ENCODE data around the gene CIART.
"Not testable (repeated sequence)": the region's sequence is repeated elsewhere in the genome, so short reads cannot be mapped to it uniquely, and the experiment has no call there.

Gene CIART

DNA sequence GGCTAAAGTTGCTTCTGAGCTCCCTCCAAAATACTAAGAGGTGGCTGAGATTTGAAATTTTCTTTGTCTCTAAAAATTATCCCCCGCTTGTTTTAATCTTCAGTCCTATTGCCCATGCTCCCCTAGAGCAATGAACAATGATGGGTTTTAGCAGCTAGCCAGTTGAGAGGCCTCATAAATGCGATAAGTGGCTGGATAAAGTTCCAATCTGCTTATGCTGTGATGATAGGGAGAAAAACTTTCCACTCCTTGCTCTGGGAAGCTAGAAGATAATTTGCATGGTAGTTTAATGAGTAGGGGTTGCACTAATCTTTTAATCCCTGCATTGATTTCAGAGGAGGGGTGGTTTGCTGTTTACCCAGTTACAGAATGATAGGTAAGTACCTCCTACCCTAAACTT is 29.4 kb downstream of the CIART start:
- DNase-seq: no peak

DNA sequence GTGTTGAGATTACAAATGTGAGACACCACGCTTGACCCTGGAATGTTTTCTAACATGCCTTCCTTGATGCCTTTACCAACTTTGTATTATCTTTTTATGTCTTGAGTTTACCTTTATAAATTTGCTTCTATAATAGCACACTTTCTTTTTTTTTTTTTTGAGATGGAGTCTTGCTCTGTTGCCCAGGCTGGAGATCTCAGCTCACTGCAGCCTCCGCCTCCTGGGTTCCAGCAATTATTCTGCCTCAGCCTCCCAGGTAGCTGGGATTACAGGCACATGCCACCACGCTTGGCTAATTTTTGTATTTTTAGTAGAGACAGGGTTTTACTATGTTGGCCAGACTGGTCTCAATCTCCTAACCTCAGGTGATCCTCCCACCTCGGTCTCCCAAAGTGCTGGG is 32.3 kb downstream of the CIART start:
- DNase-seq: not testable (repeated sequence)

DNA sequence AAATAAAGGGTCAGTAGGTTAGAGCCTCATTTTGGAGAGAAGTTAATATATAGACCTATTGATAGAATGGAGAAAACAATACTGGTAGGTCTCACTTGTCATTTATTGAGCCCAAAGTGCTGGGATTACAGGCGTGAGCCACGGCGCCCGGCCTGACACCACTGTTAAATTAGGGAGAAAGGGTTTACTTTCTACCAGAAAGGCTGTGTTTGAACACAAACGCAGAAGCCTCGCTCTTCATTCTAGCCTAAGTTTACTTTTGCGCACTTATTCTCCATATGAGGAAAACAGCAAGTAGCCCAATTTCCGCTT is 38.3 kb downstream of the CIART start:
- no peak for DNase-seq

GRCh38 chr1:150321826-150322166 is 39.4 kb downstream of the CIART start:
- DNase-seq: peak in 1 of 2 donors; percentile 31

- peak; percentile 23 for DNase-seq
Observed at GRCh38 chr1:150322310-150322709, 40.0 kb downstream of the CIART start.

GRCh38 chr1:150332651-150333290 is 50.4 kb downstream of the CIART start:
- DNase-seq: no peak

All from CD4-positive, alpha-beta T cell treated with Interferon alpha-2 for 1 hour (primary cell).